OCI-LY7 (cell line): ENCODE results near the gene SPG7. TPM values are rescaled to one million over a fixed set of nuclear protein-coding genes. Genes with fewer than 3 reads are reported as not detected.

ENCODE experiments used
- BruUV-seq: library from RNA; stranded (reverse); fragments of 400-500 nt; replicated peaks from 2 replicates; lab custom pipeline; 2021; lab: Mats Ljungman, UMichigan
- CTCF ChIA-PET: fragments of 300-600 bp; sonication (Branson Sonifier 250); formaldehyde crosslinking; loops from one replicate; lab custom pipeline; 2022; ENCODE audit warnings: antibody characterized with exemption; ENCODE audit not compliant: unreplicated experiment; lab: Charles Lee
- POLR2A ChIA-PET: fragments of 300-600 bp; sonication (Branson Sonifier 250); formaldehyde crosslinking; loops from one replicate; lab custom pipeline; 2022; ENCODE audit warnings: antibody characterized with exemption; lab: Charles Lee
- DNase-seq: peaks from one replicate; pipeline ENCODE4 v3.0.0-alpha.2; 2015; ENCODE audit warnings: low spot score
- H2AFZ ChIP-seq: fragments of 200-600 bp; sonication (generic), shearing (Covaris generic); 2 replicates; pipeline ENCODE4 v1.6.1; 2014; ENCODE audit warnings: mild to moderate bottlenecking, antibody characterized with exemption, low read length, moderate library complexity
- H3K27ac ChIP-seq: fragments of 200-600 bp; sonication (generic); 2 replicates; pipeline ENCODE4 v1.5.1; 2014; ENCODE audit warnings: mixed run types, low read depth, mild to moderate bottlenecking, moderate library complexity, low read length, inconsistent platforms; ENCODE audit not compliant: poor library complexity, severe bottlenecking
- H3K36me3 ChIP-seq: fragments of 200-600 bp; sonication (generic); 2 replicates; pipeline ENCODE4 v1.6.1; 2014; ENCODE audit warnings: mild to moderate bottlenecking, antibody characterized with exemption, low read length, moderate library complexity, mixed read lengths; ENCODE audit not compliant: insufficient read depth
- H3K4me1 ChIP-seq: fragments of 200-600 bp; sonication (generic); 2 replicates; pipeline ENCODE4 v1.5.1; 2014; ENCODE audit warnings: mild to moderate bottlenecking, low read length; ENCODE audit not compliant: insufficient read depth, poor library complexity, severe bottlenecking
- H3K4me2 ChIP-seq: fragments of 200-600 bp; sonication (generic); 2 replicates; pipeline ENCODE4 v1.6.1; 2014; ENCODE audit warnings: mild to moderate bottlenecking, low read length
- H3K4me3 ChIP-seq: fragments of 200-600 bp; sonication (generic); 2 replicates; pipeline ENCODE4 v1.5.1; 2014; ENCODE audit warnings: mild to moderate bottlenecking, low read depth, low read length; ENCODE audit not compliant: poor library complexity, severe bottlenecking
- H3K79me2 ChIP-seq: fragments of 200-600 bp; sonication (generic); 2 replicates; pipeline ENCODE4 v1.6.1; 2016; ENCODE audit warnings: low read depth, mild to moderate bottlenecking, low read length, moderate library complexity, mixed read lengths; ENCODE audit not compliant: insufficient read depth
- H3K9me2 ChIP-seq: fragments of 200-600 bp; sonication (generic); 2 replicates; pipeline ENCODE4 v1.6.1; 2016; ENCODE audit warnings: mild to moderate bottlenecking, low read length, mixed read lengths; ENCODE audit not compliant: insufficient read depth
- H3K9me3 ChIP-seq: fragments of 200-600 bp; sonication (generic); 2 replicates; pipeline ENCODE4 v1.6.1; 2014; ENCODE audit warnings: mild to moderate bottlenecking, mixed run types, low read length, mixed read lengths
- H4K20me1 ChIP-seq: fragments of 200-600 bp; sonication (generic); 2 replicates; pipeline ENCODE4 v1.6.1; 2014; ENCODE audit warnings: mild to moderate bottlenecking, antibody characterized with exemption, low read length, moderate library complexity, mixed read lengths; ENCODE audit not compliant: insufficient read depth
- CTCF ChIP-seq: fragments of 200-600 bp; sonication (generic); conservative IDR thresholded peaks from 2 replicates; pipeline ENCODE4 v1.5.1; 2014; ENCODE audit warnings: mild to moderate bottlenecking, antibody characterized with exemption, low read length, moderate library complexity, mixed read lengths
- EZH2phosphoT487 ChIP-seq: fragments of 200-600 bp; sonication (generic); IDR thresholded peaks from 2 replicates; pipeline ENCODE4 v1.6.1; 2018; ENCODE audit warnings: low read depth, borderline replicate concordance, mild to moderate bottlenecking, mixed run types, antibody characterized with exemption, low read length, moderate library complexity, mixed read lengths
- intact Hi-C: fragments of 100-400 bp; cut with micrococcal nuclease; formaldehyde crosslinking; loops from one replicate; pipeline ENCODE4 v1.10.0; 2022; ENCODE audit not compliant: unreplicated experiment
- total RNA-seq, 2 experiments: library from RNA; depleted of rRNA in 1 of 2; stranded (reverse); fragments of >200 nt in 1 of 2; shearing (Covaris generic) in 1 of 2; gene quantifications; 2 replicates each; pipeline ENCODE4 v1.2.3, GENCODE V29; 2014 to 2022

The SPG7 gene
- total RNA-seq, 2 experiments from 2014 or later: 92.7 to 121 TPM

- no peaks in the 10 kb centered on the region for H3K79me2 ChIP-seq
- H3K27ac ChIP-seq: no peak overlapping the region
- POLR2A ChIA-PET: interaction anchor here (0.8 kb wide), 1 partner anchor 301 kb away, joined by 4 read pairs; no protein-coding TSS in a partner anchor
- no peaks in the 10 kb centered on the region for H3K9me3 ChIP-seq
- peaks cover 17% of the 10 kb centered on the region for H3K4me1 ChIP-seq
- no peak overlapping the region for H3K4me3 ChIP-seq
- TF ChIP-seq EZH2phosphoT487 (no peak), CTCF (no peak)
- intact Hi-C loops: no loop called here
- no peak for DNase-seq
- no peak overlapping the region for H2AFZ ChIP-seq
- CTCF ChIA-PET: no interaction called here
- no peak overlapping the region for H3K4me2 ChIP-seq
- H3K9me2 ChIP-seq: no peaks in the 10 kb centered on the region
- no peaks in the 10 kb centered on the region for H4K20me1 ChIP-seq
- H3K36me3 ChIP-seq: no peaks in the 10 kb centered on the region
- no TSS peak for BruUV-seq
Observed at GRCh38 chr16:89577055-89577759, 69.0 kb downstream of the SPG7 start.

GRCh38 chr16:89579351-89579750 is 71.1 kb downstream of the SPG7 start:
- H3K36me3 ChIP-seq: no peaks in the 10 kb centered on the region
- no peak overlapping the region for H3K4me2 ChIP-seq
- ChIA-PET CTCF (no interaction called here), POLR2A (no interaction called here)
- no peak for TF ChIP-seq CTCF
- TF ChIP-seq EZH2phosphoT487: no peak
- no peak overlapping the region for H3K27ac ChIP-seq
- no peak overlapping the region for H3K4me3 ChIP-seq
- no TSS peak for BruUV-seq
- H3K9me3 ChIP-seq: no peaks in the 10 kb centered on the region
- intact Hi-C loops: no loop called here
- peaks cover 9% of the 10 kb centered on the region for H3K4me1 ChIP-seq
- H3K9me2 ChIP-seq: no peaks in the 10 kb centered on the region
- H2AFZ ChIP-seq: no peak overlapping the region
- no peaks in the 10 kb centered on the region for H4K20me1 ChIP-seq
- no peaks in the 10 kb centered on the region for H3K79me2 ChIP-seq
- DNase-seq: no peak

- intact Hi-C loops: no loop called here
- no peak for TF ChIP-seq EZH2phosphoT487
- no peak for TF ChIP-seq CTCF
- POLR2A ChIA-PET: no interaction called here
- Histone ChIP-seq H3K36me3 (no peaks in the 10 kb centered on the region), H2AFZ (no peak overlapping the region), H3K9me3 (no peaks in the 10 kb centered on the region), H3K27ac (no peak overlapping the region), H3K9me2 (no peaks in the 10 kb centered on the region), H3K79me2 (no peaks in the 10 kb centered on the region), H3K4me2 (no peak overlapping the region), H4K20me1 (no peaks in the 10 kb centered on the region), H3K4me1 (no peaks in the 10 kb centered on the region), H3K4me3 (no peak overlapping the region)
- no peak for DNase-seq
- CTCF ChIA-PET: no interaction called here
- BruUV-seq: no TSS peak
Observed at GRCh38 chr16:89581045-89581695, 73.0 kb downstream of the SPG7 start.
